NCI-H69 (cell line): ENCODE measurements around the gene CXCL14.
"Not testable (repeated sequence)": the region's sequence is repeated elsewhere in the genome, so short reads cannot be mapped to it uniquely, and the experiment has no call there.

Source experiments
- DNase-seq: peaks from one replicate; lab custom pipeline; 2025; lab: John Stamatoyannopoulos, UW

Gene CXCL14

DNA sequence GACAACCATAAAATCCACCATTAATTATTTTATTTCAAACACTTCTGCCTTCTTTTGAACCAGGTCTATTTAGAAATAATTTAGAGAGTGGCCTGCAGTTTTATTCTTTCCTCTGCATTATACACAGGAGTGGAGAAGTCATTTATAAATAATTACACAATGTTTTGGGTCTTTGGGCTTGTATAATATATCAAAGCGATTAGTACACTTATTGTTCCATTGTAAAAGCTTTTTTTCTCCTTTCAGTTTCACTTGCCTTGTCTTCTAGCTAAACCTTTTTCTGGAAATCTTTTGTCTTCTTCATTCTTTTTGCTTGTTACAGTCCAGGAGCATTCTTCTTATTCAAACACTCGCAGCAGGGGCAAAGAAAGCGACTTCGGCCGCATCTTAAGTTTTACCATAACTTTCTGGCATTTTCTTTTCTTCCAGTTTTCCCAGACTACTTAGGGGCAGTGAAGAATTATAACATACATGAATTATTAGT, 35.7 kb downstream of the CXCL14 start:
- no peak for DNase-seq

DNA sequence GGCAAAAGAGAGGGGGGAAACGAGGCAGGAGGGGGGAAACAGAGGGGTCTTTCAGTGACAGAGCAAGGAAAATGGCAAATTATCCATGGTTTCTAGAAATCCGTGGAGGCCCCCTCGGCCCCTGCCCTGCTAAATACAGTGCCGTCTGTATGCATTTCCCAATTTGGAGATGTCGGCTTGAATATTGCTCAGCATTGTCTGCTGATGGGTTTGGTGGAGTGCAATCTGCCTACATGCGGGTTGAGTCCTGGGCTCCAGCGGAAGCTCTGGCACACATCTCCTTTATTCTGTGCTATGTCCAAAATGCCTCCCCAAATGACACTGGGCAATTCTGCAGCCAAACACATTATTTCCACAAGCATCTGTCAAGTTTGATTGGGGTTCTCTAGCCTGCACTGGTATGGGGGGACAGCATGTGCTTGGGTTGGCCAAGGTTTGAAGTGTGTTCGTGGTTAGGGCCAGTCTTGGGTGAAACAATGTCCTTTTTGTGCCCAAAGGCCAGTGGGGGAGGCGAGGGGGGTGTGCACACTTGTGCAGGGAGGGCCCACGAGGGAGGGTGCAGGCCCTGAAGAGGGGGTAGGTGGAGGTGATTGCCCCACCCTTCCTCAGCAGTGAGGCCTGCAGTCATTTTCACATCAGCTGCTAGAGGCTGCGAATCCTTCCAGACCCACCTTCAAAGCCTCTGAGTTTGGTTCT, 36.8 kb downstream of the CXCL14 start:
- DNase-seq: no peak

DNA sequence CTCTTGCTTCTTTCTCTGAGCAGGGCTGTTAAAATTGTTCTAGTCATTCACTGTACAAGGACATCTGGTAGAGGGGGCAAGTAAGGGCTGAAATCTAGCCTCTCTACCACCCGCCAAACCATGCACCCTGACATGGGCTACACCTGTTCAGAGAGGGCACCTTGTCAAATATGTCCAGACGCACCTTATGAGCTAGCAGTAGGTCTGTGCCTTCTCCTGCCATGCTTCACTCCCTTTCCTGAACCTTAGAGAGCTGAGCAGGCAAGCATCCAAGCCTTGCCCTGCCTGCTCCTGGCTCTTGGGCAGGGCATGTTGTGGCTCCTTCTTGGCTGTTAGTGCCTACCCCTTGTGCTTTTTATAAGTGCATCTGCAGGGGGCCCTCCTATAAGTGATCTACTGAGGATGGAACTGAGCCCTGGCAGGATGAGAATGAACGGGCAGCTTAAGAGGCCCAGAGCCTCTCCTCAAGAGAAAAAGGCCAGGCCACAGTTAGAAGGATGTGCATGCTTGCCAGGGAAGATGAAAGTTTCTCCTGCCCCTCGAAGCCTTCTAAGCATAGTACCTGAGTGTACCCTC, 39.3 kb downstream of the CXCL14 start:
- no peak for DNase-seq

DNA sequence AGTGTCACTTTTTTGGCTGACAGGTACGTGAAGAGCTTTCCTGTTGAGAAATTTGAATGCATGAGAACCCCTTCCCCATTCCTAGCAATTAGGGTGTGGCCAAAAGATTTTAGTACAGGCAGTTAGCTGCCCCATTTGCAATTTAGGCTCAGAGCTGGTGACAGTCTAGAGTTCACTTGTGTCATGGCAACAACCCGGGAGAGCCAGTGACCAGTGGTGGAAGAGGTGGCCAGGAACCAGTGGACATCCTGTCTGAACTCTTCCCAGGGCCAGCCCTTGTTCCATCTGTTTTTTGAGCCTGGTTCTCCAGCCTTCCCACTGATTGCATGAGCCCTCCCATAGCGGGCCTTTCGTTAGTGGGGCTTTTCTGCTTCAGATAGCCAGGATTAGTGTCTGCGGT, 40.5 kb downstream of the CXCL14 start:
- DNase-seq: no peak

DNA sequence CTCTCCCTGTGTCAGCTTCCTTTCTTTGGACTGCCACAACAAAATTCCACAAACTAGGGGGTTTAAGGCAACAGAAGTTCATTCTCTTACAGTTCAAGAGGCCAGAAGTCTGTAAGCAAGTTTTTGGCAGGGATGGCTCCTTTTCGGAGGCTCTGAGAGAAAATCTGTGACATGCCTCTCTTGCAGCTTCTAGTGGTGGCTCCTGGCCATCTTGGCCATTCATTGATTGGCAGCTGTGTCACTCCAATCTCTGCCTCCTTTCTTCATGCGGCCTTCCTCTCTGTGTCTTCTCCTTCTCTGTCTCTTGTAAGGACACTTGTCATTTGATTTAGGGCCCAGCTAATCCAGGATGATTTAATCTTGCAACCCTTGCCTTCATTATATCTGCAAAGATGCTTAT, 41.0 kb downstream of the CXCL14 start:
- no peak for DNase-seq

DNA sequence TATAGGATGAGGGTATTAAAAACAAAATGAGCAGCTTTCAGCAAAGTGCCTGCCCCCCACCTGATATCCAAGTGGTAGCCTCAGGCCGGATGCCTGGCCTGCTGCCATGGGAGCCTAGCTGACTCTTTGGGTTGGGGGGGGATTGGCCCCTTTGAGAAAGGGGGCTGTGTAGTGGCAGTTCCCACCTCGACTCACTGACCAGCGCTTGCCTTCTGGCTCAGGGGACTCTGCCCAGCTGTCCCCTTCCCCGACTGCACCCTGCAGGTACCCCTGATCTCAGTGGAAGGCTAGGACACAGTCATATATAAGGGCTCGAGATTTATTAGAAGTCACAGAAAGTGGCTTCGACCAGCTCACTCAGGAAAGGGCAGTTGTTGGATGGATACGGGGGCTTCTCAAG, 41.5 kb downstream of the CXCL14 start:
- DNase-seq: no peak

DNA sequence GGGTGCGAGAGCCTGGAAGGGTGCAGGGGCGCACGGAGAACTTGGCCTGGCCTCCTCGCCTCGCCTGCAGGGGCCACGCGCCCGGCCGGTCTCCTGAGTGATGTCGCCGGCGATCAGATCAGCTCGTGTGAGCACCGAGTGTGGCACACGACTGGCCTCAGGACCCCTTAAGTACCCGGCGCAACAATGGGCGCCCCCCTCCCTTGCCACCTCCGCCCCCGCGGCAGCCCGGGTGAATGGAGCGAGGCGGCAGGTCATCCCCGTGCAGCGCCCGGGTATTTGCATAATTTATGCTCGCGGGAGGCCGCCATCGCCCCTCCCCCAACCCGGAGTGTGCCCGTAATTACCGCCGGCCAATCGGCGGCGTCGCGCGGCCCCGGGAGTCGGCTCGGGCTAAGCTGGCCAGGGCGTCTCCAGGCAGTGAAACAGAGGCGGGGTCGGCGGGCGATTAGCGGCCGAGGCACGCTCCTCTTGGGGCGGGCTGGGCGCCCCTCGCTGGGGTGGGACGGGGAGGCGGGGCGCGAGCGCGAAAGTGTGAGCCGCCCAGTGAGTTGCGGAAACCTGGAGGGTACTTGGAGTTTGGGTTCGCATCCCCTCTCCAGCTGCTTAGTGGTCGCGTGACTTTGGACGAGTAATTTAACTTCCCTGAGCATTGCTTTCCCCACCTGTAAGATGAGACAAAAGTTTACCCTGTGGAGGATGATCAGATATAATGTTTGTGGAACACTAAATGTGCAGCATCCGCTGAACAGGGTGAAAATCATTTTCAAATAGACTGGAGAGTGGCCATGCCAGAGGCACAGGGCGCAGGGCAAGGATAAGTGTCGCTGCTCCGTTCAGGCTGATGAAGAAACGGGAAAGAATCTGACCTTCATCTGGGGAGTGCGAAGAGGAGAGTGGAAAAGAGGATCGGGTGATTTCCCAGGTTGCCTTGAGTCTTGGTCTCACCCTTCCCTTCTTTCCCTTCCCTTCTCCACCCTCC, 42.7 kb downstream of the CXCL14 start, which contains the start of gene NEUROG1:
Gene NEUROG1 (minus strand): TSS at position 145 of the 982 bp plus-strand sequence. CDS start 274 bp downstream, outside the sequence.
- peak; percentile 84 for DNase-seq

DNA sequence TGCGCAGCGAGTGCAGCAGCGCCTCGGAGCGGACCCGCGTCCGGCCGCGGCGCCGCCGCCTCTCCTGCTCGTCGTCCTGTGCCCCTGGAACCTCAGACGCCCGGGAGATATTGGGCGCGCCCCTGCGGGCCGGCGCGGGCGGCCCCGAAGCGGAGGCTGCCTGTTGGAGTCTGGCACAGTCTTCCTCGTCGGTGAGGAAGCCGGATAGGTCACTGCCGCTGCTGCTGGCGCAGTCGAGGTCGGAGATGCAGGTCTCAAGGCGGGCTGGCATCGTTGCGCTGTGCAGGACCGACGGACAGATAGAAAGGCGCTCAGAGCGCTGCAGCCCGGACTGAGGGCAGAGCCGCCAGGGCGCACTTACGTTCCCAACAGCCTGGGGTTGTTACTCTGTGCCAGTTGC, 43.4 kb downstream of the CXCL14 start:
- no peak for DNase-seq

DNA sequence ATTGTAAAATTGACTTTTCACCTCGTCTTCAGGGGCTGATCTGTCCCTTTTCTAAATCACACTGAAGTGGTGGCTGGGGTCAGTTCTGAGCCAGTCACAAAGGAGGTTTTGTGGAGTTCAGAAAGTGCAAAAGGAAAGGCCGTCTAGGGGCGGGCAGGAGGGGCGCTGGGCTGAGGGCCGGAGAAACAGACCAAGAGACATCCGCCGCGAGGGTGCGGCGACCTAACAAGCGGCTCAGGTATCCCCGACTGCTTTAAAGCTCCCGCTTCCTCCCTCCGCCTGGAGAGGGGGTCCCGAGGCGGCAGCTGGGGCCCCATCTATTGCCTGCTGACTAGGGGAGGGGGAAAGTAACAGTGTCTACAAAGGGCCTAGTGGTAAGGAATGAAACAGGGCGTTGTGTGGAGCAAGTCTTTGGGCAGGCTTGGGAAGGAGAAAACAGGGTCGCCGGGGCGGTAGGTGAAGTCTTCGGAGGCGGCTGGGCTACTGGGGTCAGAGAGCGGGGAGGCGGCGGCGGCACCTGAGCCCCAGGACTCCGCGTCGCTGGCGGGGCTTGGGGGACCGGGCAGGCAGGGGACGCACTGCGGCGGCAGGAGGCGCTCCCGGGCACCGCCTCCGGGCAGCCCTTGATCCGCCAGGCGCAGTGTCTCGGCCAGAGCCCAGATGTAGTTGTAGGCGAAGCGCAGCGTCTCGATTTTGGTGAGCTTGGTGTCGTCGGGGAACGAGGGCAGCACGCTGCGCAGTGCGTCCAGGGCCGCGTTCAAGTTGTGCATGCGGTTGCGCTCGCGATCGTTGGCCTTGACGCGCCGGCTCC, 44.0 kb downstream of the CXCL14 start:
- DNase-seq: no peak

DNA sequence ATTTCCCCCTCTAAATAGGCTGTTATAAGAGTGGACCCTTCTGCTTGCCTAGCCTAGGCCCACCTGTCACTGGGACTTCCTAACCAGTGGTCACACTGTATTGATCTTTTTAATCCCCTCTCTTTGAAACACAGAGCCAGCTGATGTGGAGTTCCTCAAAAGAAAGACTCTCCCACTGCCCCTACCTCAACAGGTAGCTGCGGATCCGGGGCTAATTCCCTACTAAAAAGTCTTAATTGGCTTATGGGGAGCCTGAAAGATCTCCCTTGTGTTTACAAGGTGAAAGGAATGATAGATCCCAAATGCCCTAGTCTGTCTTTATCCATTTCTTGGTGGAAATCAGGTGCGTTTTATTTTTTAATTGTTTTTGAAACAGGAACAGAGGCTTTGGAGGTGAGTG, 45.0 kb downstream of the CXCL14 start:
- no peak for DNase-seq

DNA sequence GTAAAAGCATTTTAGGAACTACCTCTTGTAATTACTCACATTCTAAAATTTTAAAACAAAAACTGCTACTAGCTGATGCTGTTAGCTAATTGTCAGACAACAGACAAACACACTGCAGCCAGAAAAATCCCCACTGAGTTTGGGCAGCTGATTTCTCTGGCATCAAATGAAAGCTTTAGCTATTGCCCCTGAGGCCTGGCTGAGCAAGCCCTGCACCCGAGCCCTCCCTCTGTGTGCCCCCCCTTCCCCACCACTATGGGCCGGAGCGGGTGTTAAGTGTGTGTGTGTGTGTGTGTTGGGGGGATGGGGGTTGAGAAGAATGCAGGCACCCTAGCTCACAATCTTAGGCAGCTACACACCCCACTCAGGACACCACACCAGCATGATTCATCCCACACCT, 45.5 kb downstream of the CXCL14 start:
- peak; percentile 48 for DNase-seq

DNA sequence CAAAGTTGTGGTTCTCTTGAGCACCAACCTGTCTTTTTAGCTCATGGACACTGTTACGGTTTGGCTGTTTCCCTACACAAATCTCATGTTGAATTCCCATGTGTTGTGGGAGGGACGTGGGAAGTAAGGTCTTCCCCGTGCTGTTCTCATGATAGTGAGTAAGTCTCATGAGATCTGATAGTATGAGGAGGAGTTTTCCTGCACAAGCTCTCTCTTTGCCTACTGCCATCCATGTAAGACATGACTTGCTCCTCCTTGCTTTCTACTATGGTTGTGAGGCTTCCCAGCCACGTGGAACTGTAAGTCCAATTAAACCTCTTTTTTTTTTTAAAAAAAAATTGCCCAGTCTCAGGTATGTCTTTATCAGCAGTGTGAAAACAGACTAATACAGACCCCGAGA, 49.2 kb downstream of the CXCL14 start:
- DNase-seq: not testable (repeated sequence)

DNA sequence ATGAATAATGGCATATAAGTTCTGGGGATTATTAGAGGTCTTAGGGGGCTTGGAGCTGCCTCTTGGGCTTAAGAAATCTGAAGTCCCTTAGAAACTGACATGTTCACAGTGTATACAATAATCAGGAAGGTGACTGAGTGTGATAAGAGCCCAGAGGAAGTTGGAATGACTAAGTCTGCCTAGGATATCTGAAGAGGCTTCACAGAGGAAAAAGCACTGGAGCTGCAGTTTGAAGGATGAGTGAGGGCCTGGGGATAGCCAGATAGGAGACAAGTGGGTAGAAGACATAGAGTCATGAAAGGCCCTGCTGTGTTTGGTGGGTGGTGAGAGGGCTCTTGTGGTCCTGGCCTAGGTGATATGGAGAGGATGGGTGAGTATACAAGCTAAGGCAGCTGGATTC, 51.9 kb downstream of the CXCL14 start:
- DNase-seq: no peak

DNA sequence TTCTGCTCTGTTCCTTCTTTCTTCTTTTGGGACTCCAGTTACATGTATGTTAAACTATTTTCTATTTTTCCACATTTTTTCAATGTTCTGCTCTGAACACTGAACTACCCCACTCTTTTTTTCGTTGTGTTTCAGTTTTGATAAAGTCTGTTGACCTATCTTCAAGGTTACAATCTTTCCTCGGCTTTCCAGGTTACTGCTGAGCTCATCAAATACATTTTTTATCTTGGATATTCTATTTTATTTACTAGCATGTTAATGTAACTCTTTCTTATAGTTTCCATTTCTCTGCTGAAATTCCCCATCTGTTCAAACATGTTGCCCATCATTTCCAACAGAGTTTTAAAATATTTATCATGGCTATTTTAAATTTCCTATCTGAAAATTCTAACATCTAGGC, 56.8 kb downstream of the CXCL14 start:
- DNase-seq: no peak
